ACC112 (cell line): ENCODE data around the gene VSIG10L2.

ENCODE experiments used
- H2AFZ ChIP-seq: fragments of 200-600 bp; sonication (generic); one replicate; pipeline ENCODE4 v1.6.0; 2017; ENCODE audit warnings: antibody characterized with exemption, low read length; ENCODE audit not compliant: unreplicated experiment
- H3K27ac ChIP-seq: fragments of 200-600 bp; sonication (generic); 2 replicates; pipeline ENCODE4 v1.5.1; 2014; ENCODE audit warnings: low read depth, mild to moderate bottlenecking, antibody characterized with exemption, low read length, moderate library complexity
- H3K27me3 ChIP-seq: fragments of 200-600 bp; sonication (generic); 2 replicates; pipeline ENCODE4 v1.6.1; 2014; ENCODE audit warnings: mild to moderate bottlenecking, antibody characterized with exemption, low read length, moderate library complexity, mixed read lengths; ENCODE audit not compliant: insufficient read depth
- H3K36me3 ChIP-seq: fragments of 200-600 bp; sonication (generic); 2 replicates; pipeline ENCODE4 v1.6.1; 2016; ENCODE audit warnings: mild to moderate bottlenecking, antibody characterized with exemption, low read length, moderate library complexity, mixed read lengths; ENCODE audit not compliant: insufficient read depth
- H3K4me1 ChIP-seq: fragments of 200-600 bp; sonication (generic); one replicate; pipeline ENCODE4 v1.6.1; 2016; ENCODE audit warnings: low read length, mixed read lengths; ENCODE audit not compliant: insufficient read depth, unreplicated experiment, control insufficient read depth
- H3K4me3 ChIP-seq: fragments of 200-600 bp; sonication (generic); 2 replicates; pipeline ENCODE4 v1.5.1; 2014; ENCODE audit warnings: mild to moderate bottlenecking, low read depth, low read length
- H3K79me2 ChIP-seq: fragments of 200-600 bp; sonication (generic); one replicate; pipeline ENCODE4 v1.6.0; 2016; ENCODE audit warnings: low read length; ENCODE audit not compliant: control insufficient read depth, unreplicated experiment, insufficient read depth

VSIG10L2 gene

DNA sequence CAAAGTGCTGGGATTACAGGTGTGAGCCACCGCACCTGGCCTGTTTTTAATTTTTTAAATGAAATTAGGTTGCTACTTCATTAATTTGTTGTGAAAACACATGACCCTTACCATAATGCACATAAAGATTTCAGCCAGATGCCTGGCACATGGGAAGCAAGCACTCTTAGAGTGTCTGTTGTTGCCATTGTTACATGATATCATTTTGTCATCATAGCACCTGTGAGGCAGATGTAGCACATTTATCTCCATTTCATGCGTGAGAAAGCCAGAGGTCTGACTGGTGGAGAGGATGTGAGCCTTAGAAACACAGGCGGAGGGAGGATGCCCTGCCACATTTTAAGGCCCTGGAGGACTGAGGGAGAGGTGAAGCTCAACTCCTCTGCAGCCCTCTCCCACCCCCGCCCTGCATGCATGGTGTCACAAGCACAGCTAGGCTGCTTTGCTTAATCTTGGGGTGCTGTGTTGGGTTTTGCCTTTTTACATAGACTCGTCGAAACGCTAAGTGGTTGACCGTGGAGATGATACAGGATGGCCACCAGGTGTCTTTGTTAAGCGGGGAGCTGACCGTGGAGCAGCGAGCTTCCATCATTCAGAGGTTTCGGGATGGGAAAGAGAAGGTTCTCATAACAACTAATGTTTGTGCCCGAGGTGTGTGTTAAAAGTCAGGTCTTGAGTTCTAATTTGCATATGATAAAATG lies 27.6 kb upstream of the VSIG10L2 start:
- Histone ChIP-seq H3K4me3 (no peak overlapping the region), H3K79me2 (no peaks in the 10 kb centered on the region), H2AFZ (no peak overlapping the region), H3K4me1 (no peaks in the 10 kb centered on the region), H3K27ac (no peak overlapping the region), H3K27me3 (peaks cover 46% of the 10 kb centered on the region), H3K36me3 (no peaks in the 10 kb centered on the region)

DNA sequence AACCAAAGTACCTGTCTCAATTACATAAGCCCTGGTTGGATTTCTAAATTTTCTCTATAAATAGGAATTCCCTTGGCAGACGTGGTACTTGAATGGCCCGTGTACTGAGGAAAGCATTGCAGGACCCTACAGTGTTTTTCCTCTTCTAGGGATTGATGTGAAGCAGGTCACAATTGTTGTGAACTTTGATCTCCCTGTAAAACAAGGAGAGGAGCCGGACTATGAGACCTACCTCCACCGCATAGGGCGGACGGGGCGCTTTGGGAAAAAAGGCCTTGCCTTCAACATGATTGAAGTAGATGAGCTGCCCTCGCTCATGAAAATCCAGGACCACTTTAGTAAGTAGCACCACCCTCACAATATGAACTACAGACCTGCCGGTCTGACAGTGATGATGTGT lies 24.8 kb upstream of the VSIG10L2 start:
- H3K4me3 ChIP-seq = no peak overlapping the region
- H3K27me3 ChIP-seq = peaks cover 38% of the 10 kb centered on the region
- H3K36me3 ChIP-seq = no peaks in the 10 kb centered on the region
- H3K27ac ChIP-seq = no peak overlapping the region
- H2AFZ ChIP-seq = no peak overlapping the region
- H3K4me1 ChIP-seq = no peaks in the 10 kb centered on the region
- H3K79me2 ChIP-seq = no peaks in the 10 kb centered on the region

GRCh38 chr11:125922156-125922555 lies 23.7 kb upstream of the VSIG10L2 start:
- H3K79me2 ChIP-seq = no peaks in the 10 kb centered on the region
- no peak overlapping the region for H3K4me3 ChIP-seq
- H3K27me3 ChIP-seq = peaks cover 31% of the 10 kb centered on the region
- H3K36me3 ChIP-seq = no peaks in the 10 kb centered on the region
- no peak overlapping the region for H2AFZ ChIP-seq
- no peaks in the 10 kb centered on the region for H3K4me1 ChIP-seq
- H3K27ac ChIP-seq = no peak overlapping the region

GRCh38 chr11:125923012-125923579 lies 22.7 kb upstream of the VSIG10L2 start:
- Histone ChIP-seq H3K36me3 (no peaks in the 10 kb centered on the region), H3K4me1 (no peaks in the 10 kb centered on the region), H3K27ac (no peak overlapping the region), H3K79me2 (no peaks in the 10 kb centered on the region), H3K27me3 (peaks cover 31% of the 10 kb centered on the region), H3K4me3 (no peak overlapping the region), H2AFZ (no peak overlapping the region)

GRCh38 chr11:125923633-125924032 lies 22.2 kb upstream of the VSIG10L2 start:
- no peaks in the 10 kb centered on the region for H3K4me1 ChIP-seq
- no peak overlapping the region for H3K27ac ChIP-seq
- H2AFZ ChIP-seq = no peak overlapping the region
- H3K36me3 ChIP-seq = no peaks in the 10 kb centered on the region
- no peak overlapping the region for H3K4me3 ChIP-seq
- H3K79me2 ChIP-seq = no peaks in the 10 kb centered on the region
- peaks cover 32% of the 10 kb centered on the region for H3K27me3 ChIP-seq

GRCh38 chr11:125924384-125925007 lies 21.3 kb upstream of the VSIG10L2 start:
- no peak overlapping the region for H2AFZ ChIP-seq
- H3K4me1 ChIP-seq = no peaks in the 10 kb centered on the region
- peaks cover 29% of the 10 kb centered on the region for H3K27me3 ChIP-seq
- no peak overlapping the region for H3K27ac ChIP-seq
- no peaks in the 10 kb centered on the region for H3K79me2 ChIP-seq
- H3K4me3 ChIP-seq = no peak overlapping the region
- no peaks in the 10 kb centered on the region for H3K36me3 ChIP-seq

DNA sequence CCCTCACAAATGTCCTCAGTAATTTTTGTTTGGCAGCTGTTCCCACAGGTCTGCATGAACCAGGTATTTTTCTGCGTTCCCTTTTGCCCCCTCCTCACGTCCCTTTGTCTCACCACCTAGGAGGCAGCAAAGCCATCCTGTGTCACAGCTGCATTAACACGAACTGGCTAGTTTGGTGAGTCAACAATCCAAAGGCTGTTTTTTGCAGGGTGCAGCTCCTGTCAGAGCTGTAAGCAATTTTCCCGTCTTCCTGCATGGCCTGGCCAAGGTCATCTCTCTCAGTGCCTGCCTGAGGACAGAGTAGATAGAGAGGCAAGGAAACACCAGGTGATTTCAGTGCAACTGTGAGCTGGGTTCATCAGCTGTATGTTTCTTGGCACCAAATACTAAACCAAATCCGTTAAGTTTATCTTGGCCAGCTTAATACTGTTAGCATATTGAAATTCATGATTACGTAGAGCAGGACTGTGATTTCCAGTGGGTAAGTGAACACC lies 20.6 kb upstream of the VSIG10L2 start:
- H2AFZ ChIP-seq = no peak overlapping the region
- H3K36me3 ChIP-seq = no peaks in the 10 kb centered on the region
- no peaks in the 10 kb centered on the region for H3K4me1 ChIP-seq
- H3K79me2 ChIP-seq = no peaks in the 10 kb centered on the region
- no peak overlapping the region for H3K27ac ChIP-seq
- no peak overlapping the region for H3K4me3 ChIP-seq
- peaks cover 29% of the 10 kb centered on the region for H3K27me3 ChIP-seq

DNA sequence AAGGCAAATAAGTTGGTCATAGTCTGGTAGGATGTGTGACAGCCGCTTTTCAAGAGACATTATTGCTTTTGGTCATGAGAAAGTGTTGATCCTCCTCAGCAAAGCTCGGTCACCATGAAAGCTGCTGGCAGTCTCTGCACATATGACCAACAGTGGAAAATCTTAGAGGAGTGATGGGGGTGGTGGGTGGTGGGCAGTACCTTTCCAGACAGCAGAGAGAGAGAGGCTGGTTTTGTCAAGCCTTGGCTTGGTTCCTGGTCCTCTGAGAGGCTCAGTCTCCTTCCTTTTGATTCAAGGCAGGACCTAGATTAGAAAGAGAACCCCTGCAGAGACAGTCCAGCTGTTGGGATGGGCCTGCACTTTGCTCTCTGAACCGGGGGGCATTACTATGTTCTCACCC lies 20.0 kb upstream of the VSIG10L2 start:
- Histone ChIP-seq H3K27ac (no peak overlapping the region), H3K4me1 (no peaks in the 10 kb centered on the region), H3K4me3 (no peak overlapping the region), H3K79me2 (no peaks in the 10 kb centered on the region), H2AFZ (no peak overlapping the region), H3K27me3 (peaks cover 29% of the 10 kb centered on the region), H3K36me3 (no peaks in the 10 kb centered on the region)

DNA sequence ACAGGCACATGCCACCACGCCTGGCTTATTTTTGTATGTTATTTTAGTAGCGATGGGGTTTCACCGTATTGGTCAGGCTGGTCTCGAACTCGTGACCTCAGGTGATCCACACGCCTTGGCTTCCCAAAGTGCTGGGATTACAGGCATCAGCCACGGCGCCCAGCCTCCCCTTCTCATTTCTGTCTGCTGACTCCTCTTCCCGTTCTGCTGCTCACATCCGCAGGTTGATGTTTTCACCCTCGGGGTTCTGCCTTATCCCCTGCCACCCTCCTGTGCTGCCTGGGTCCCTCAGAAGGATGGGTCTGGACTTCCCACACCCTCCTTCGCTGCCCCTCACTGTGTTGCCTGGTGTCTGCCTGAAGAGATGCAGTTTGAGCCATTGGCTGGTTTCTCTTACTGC lies 19.2 kb upstream of the VSIG10L2 start:
- Histone ChIP-seq H2AFZ (no peak overlapping the region), H3K4me3 (no peak overlapping the region), H3K4me1 (no peaks in the 10 kb centered on the region), H3K27me3 (peaks cover 36% of the 10 kb centered on the region), H3K79me2 (no peaks in the 10 kb centered on the region), H3K36me3 (no peaks in the 10 kb centered on the region), H3K27ac (no peak overlapping the region)

- H3K27me3 ChIP-seq = peaks cover 38% of the 10 kb centered on the region
- H3K4me3 ChIP-seq = no peak overlapping the region
- no peaks in the 10 kb centered on the region for H3K4me1 ChIP-seq
- no peak overlapping the region for H3K27ac ChIP-seq
- no peaks in the 10 kb centered on the region for H3K36me3 ChIP-seq
- no peak overlapping the region for H2AFZ ChIP-seq
- H3K79me2 ChIP-seq = no peaks in the 10 kb centered on the region
Observed at GRCh38 chr11:125929445-125930075, 16.3 kb upstream of the VSIG10L2 start.
